Neural crest cell (in vitro differentiated cells): ENCODE measurements around the gene NTNG1. TPM values are rescaled to one million over a fixed set of nuclear protein-coding genes. Genes with fewer than 3 reads are reported as not detected.

Source experiments
- DNase-seq: peaks from one replicate; pipeline ENCODE4 v3.0.0; 2021; ENCODE audit warnings: low read depth, mixed read lengths, low spot score
- H3K27ac Mint-ChIP-seq: one replicate; pipeline ENCODE4 v1.8.0; 2021; ENCODE audit warnings: mild to moderate bottlenecking, mixed read lengths; ENCODE audit not compliant: unreplicated experiment
- H3K27me3 Mint-ChIP-seq: 2 replicates; pipeline ENCODE4 v1.8.0; 2021; ENCODE audit warnings: low read depth, mild to moderate bottlenecking, mixed read lengths
- H3K36me3 Mint-ChIP-seq: 2 replicates; pipeline ENCODE4 v1.8.0; 2021; ENCODE audit warnings: low read depth, mild to moderate bottlenecking, mixed read lengths
- H3K4me1 Mint-ChIP-seq: 2 replicates; pipeline ENCODE4 v1.8.0; 2021; ENCODE audit warnings: mixed read lengths
- H3K4me3 Mint-ChIP-seq: one replicate; pipeline ENCODE4 v1.8.0; 2021; ENCODE audit warnings: mild to moderate bottlenecking, mixed read lengths
- H3K9me3 Mint-ChIP-seq: 2 replicates; pipeline ENCODE4 v1.8.0; 2021; ENCODE audit warnings: mixed read lengths
- CTCF ChIP-seq: fragments of 200-600 bp; sonication (generic); conservative IDR thresholded peaks from 2 replicates; pipeline ENCODE4 v1.5.0; 2021; ENCODE audit warnings: antibody characterized with exemption, mild to moderate bottlenecking
- total RNA-seq: library from RNA; stranded (reverse); gene quantifications from 2 replicates; pipeline ENCODE4 v1.2.1, GENCODE V29; 2021

Gene NTNG1
- total RNA-seq, 1 donor from 2014 or later, result 1.1 TPM

- Mint-ChIP-seq H3K4me3 (no peak overlapping the region), H3K27me3 (no peaks in the 10 kb centered on the region), H3K9me3 (no peaks in the 10 kb centered on the region), H3K36me3 (no peaks in the 10 kb centered on the region), H3K4me1 (no peaks in the 10 kb centered on the region), H3K27ac (no peak overlapping the region)
- DNase-seq, result no peak
- no peak for TF ChIP-seq CTCF
Observed at GRCh38 chr1:107483949-107484348, 343.1 kb downstream of the NTNG1 start.

GRCh38 chr1:107486349-107486748, 345.5 kb downstream of the NTNG1 start:
- TF ChIP-seq CTCF, result no peak
- H3K27me3 Mint-ChIP-seq, result no peaks in the 10 kb centered on the region
- no peak overlapping the region for H3K27ac Mint-ChIP-seq

GRCh38 chr1:107487506-107487905, 346.7 kb downstream of the NTNG1 start:
- no peak overlapping the region for H3K4me3 Mint-ChIP-seq
- TF ChIP-seq CTCF, result no peak
- no peaks in the 10 kb centered on the region for H3K9me3 Mint-ChIP-seq
- H3K4me1 Mint-ChIP-seq, result no peaks in the 10 kb centered on the region
- no peak overlapping the region for H3K27ac Mint-ChIP-seq
- H3K27me3 Mint-ChIP-seq, result no peaks in the 10 kb centered on the region
- H3K36me3 Mint-ChIP-seq, result no peaks in the 10 kb centered on the region
- DNase-seq, result no peak

More at GRCh38 chr1:107486349-107486748, 345.5 kb downstream of the NTNG1 start:
- no peak overlapping the region for H3K4me3 Mint-ChIP-seq
- H3K9me3 Mint-ChIP-seq, result no peaks in the 10 kb centered on the region
- H3K4me1 Mint-ChIP-seq, result no peaks in the 10 kb centered on the region
- DNase-seq, result no peak
- no peaks in the 10 kb centered on the region for H3K36me3 Mint-ChIP-seq

GRCh38 chr1:107491582-107491981, 350.7 kb downstream of the NTNG1 start:
- no peaks in the 10 kb centered on the region for H3K27me3 Mint-ChIP-seq
- no peaks in the 10 kb centered on the region for H3K4me1 Mint-ChIP-seq
- no peaks in the 10 kb centered on the region for H3K9me3 Mint-ChIP-seq
- TF ChIP-seq CTCF, result no peak
- H3K36me3 Mint-ChIP-seq, result no peaks in the 10 kb centered on the region
- DNase-seq, result no peak
- no peak overlapping the region for H3K27ac Mint-ChIP-seq
- no peak overlapping the region for H3K4me3 Mint-ChIP-seq

- Mint-ChIP-seq H3K4me3 (no peak overlapping the region), H3K9me3 (no peaks in the 10 kb centered on the region), H3K36me3 (no peaks in the 10 kb centered on the region), H3K27ac (no peak overlapping the region), H3K27me3 (no peaks in the 10 kb centered on the region), H3K4me1 (no peaks in the 10 kb centered on the region)
- DNase-seq, result no peak
- TF ChIP-seq CTCF, result no peak
Observed at GRCh38 chr1:107493111-107493716, 352.4 kb downstream of the NTNG1 start.
